ENCODE data around the gene ERMP1.

- TF ChIP-seq POLR2A (IDR thresholded peaks at IDR 0.05; ENCODE audit: low read length) (no peak), GATA1 (IDR thresholded peaks at IDR 0.05; ENCODE audit: low read depth, low read length) (no peak)
These were observed 813 bp downstream of the ERMP1 start for GRCh38 chr9:5832071-5832537.

Data from erythroblast (primary cell).